HG03045 (cell line): Measurements from ENCODE around the gene NT5M.

Experiments used
- ATAC-seq: cut with Tn5 transposase; IDR thresholded peaks from one replicate; pipeline ENCODE4 v1.9.1; 2021; ENCODE audit warnings: mild to moderate bottlenecking, moderate library complexity; ENCODE audit not compliant: unreplicated experiment

The NT5M gene

DNA sequence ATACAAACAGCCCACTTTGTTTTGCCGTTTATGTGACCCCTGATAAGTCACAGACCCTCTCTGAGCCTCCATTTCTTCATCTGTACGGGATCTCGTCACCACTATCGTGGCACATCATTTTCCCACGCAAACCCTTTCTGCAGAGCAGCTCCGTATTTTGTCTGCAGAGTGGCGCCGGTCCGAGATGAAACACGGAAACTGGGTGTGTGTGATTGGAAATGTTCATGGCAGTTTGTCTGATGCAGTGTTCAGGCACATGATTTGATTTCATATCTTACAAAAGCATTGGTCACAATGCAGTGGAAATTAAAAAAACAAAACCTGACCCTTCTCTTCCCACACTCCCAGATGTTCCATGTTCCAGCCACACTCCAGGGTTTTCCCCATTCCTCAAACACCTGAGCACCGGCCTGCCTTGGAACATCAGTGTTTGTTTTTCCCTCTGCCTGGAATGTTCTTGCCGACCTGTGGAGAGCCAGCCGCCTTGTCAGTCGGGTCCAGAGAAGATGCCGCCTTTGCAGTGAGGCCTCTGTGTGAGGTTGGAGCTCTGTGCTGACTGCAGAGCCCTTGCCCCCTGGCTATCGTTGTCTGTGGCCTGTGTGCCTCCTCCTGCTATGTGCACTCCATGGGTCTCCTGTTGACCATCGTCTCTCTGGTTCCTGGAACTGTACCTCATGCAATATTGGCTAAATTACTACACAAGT, 39.2 kb downstream of the NT5M start:
- ATAC-seq, result no peak

DNA sequence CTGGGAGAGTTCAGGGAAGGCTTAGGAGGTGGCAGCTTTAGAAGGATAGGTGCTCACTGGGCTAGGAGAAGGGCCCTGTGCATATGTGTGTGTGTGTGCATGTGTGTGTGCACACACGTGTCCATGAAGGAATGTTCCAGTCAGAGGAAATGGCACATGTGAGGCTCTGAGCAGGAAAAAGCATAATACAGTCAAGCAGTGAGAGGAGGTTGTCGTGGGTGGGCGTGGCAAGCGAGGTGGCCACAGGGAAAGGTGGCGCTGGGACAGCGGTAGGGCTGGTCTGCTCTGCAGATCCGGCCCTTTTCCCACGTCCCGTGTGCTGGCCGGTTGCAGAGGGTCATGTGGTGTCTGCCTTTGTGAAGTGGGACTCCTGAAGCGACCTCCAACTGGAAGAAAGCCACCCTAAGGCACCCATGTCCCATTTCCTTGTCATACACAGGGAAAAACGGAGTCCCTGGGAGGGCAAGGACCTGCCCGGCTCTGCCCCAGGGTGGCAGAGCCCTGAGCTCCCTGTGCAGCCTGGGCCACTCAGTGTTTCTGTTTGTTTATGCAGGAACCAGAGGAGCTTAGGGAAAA, 40.1 kb downstream of the NT5M start:
- ATAC-seq, result no peak

DNA sequence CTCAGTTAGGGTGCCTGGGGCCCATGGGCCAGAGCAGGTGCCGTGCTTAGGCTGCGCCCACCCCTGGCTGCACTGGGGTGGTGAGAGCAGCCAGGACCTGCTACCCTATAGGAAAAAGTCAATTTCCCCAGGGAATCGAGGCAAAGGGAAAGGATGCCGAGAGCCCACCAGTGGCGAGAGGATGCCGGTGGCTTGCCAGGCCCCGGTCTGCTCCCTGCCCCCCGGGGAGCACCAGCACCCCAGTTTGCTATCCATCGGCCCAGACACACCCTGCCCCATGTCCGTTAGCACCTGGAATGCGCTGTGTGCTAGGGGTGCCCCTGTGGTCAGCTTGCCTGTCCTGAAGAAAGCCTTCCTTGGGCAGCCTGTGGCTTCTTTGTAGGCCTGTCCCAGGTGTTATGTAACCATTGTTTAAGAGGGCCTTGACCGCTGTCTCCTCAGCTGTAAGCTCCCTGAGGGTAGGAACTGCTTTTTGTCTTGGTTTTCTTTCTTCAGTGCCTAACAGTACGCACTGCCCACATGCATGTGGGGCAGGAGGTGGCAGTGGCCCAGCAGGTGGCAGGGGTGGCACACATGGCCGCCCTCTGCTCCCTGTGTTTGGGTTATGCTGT, 40.8 kb downstream of the NT5M start:
- no peak for ATAC-seq

DNA sequence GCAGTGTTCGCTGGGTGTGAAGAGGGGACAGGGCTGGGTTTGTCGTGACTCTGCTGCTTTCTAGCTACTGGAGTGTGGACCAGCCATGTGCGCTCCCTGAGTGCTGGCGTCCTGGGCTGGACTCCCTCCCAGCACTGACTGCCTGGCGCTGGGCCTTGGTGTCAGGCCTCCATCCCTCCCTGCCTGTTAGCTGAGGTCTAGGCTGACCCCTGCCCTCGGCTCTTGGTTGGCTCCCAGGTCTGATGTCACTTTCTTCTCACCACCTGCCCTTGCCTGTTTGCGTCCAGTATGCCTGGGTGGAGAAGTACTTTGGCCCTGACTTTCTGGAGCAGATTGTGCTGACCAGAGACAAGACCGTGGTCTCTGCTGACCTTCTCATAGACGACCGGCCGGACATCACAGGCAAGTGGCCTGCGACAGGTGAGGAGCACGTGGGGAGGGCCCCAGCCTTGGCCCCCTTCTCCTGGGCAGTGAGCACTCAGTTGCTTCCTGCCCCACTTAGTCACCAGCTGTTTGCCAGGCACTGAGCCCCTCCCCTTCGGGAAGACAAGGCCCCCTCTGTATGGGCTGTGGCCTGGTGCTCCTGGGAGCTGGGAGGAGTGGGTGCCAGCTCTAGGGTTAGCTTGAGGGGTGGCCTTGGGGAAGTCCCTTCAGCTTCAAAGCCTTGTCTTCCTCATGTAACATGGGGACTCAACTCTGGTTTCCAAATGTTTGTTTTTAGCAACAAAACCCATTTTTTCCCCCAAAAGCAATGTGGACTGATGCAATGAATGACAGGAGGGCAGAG, 41.5 kb downstream of the NT5M start:
- ATAC-seq, result no peak

DNA sequence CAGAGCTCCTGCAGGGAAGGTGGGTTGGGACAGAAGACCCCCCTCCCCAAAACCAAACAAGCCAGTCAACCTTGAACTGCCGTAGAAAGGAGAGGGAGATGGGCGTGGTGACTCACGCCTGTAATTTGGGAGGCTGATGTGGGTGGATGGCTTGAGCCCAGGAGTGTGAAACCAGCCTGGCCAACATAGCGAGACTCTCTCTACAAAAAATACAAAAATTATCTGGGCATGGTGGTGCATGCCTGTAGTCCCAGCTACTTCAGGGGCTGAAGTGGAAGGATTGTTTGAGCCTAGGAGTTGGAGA, 42.1 kb downstream of the NT5M start:
- no peak for ATAC-seq

DNA sequence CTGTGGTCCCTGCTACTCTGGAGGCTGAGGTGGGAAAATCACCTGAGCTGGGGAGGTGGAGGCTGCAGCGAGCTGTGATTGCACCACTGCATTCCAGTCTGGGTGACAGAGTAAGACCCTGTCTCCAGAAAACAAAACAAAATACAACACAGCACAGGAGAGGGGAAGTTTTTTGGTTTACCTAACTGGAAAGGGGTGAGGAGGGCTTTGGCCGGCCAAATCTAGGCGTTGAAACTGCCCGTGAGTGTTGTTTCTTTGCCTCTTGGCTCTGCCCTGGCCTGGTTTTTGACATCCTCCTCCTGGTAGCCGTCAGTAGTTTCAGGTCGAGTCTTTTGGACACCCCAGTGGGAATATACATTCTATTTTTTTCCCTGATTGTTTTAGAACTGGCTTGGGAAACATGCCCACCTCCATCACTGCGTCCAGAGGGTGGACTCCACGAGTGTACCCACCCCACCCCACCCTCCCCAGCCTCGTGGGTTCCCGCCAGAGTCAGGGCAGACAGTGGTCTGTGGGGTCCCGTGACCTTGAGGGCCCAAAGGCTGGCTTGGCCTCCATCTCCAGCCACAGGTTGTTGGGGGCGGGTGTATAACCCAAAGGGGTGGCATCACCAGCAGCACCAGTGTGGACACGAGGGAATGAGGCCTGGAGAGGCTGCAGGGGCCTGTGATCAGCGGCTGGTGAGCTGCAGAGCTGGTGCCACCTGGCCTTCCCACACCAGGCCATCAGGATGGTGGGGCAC, 42.7 kb downstream of the NT5M start:
- ATAC-seq, result no peak

DNA sequence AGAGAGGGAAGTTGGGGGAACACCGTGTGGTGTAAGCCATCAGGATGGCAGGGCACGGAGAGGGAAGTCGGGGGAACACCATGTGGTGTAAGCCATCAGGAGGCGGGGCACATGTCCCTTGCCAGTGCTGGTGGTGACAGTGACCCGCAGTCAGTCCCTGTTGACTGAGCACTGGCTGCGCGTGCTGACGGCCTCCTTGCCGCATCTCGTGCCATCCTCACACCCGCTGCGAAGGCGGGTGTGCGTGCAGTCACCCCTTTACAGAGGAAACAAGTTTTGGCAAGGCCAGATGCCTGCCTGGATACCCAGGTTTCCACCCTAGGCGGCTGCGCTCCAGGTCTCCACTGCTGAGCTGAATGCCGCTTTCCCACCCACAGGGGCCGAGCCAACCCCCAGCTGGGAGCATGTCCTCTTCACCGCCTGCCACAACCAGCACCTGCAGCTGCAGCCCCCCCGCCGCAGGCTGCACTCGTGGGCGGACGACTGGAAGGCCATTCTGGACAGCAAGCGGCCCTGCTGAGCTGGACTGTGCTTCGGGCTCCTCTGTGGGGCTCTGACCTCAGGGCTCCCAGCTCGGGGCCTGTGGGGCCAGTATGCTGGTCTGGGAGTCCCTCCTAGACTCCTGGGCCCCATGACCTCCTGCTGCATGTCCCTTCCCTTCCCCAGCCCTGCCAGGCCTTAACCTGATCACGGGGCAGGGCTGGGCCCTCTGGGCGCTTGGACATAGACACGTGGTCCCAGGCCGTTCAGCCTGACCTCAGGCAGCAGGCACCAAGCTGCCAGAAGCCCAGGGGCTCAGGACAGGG, 43.5 kb downstream of the NT5M start:
- ATAC-seq, result no peak

DNA sequence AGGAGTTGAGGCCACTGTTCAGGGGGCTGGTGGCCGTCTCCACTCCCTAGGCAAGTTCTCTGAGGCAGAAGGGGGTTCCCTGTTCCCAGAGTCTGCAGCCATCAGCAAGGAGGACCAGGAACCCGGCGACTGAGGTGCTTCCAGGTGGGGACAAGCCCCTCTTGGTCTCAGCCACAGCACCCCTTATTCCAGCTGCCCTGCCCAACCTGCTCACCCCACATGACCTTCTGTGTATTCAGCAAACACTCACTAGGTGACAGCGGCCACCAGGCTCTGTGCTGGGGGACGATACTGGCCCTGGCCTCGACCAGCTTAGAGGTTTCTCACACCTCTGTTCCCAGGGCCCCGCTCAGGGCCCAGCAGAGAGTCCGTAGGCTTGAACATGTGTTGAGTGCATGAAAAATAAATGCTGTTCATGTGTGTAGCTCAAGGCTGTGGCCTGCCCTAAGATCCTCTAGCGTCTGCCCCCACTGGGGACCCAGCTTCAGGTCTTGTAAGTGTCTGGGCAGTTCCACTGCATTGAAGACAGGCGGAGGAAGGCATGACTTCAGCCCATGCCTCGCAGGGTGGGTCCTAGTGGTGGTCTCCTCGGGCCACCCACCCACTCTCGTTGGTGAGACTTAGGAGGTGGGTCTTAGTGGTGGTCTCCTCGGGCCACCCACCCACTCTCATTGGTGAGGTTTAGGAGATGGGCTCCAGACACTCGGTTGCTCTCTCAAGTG, 44.2 kb downstream of the NT5M start:
- ATAC-seq, result no peak

DNA sequence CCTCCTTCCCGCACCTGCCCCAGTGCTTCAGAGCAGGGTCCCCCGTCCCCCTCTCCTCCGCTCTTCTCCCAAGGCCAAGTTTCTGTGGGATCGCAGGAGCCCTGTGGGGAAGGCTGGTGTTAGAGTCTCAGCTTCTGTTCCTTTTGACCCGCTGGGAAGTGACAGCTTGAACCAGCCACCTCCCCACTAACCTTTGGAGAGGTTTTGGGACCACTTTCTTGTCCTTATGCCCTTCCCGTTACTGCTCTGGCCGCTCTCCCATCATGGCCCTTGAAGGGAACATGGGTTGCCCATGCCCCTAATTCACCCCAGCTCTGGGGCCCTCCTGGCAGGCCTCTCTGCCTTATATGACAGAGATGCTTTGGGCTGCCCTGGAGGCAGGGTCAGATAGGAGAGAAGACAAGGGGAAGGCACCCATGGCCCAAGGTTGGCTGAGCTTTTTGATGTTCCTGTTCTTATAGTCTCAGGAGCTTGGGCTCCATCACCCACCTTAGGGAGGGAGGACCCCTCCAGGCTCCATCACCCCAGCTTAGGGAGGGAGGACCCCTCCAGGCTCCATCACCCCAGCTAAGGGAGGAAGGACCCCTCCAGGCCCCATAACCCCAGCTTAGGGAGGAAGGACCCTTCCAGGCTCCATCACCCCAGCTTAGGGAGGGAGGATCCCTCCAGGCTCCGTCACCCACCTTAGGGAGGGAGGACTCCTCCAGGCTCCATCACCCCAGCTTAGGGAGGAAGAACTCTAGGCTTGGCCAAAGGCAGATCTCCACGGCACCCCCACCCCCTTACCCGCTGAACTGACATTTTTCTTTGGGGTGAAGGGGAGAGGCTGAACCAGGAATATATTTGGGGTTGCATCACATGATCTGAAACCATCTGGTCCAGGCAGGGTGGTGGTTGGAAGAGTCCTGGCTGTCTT, 45.0 kb downstream of the NT5M start:
- ATAC-seq, result no peak

DNA sequence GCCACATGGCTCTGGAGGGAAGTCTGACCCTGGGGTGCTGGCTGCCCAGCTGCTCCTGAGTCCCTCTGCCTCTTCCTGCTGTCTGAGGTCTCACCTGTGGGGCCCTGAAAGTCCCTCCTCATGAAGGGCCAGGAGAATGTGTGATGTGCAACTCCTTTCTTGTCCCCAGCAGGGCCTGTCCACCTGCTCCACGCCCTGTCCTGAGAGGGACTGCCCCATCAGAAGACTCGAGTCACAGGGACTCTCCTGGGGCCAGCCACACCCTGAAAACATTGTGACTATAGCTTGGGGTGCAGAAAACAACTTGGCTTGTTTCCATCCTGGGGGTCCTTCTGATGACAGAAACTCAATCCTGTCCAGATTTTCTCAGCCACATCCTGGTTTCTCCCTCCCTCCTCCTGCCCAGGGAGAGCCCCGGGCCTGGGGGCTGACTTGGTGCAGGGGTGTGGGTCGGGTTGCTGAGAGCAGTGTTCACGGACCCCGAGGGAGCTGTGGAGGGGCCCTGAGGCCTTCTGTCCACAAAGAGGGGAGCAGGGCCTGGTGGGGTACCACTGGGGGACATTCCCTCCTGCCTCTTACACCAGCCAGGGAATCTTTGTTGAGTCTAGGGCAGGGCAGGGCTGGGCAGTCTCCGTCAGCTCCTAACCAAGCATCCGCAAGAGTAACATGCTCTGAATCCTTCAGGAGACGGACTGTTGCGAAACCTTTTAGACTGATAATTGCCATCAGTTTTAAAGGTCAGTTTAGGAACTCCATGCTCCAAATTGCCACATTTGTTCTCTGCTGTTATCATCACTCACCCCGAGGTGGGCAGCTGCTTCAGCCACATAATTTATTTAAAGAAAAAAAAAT, 45.9 kb downstream of the NT5M start:
- no peak for ATAC-seq

DNA sequence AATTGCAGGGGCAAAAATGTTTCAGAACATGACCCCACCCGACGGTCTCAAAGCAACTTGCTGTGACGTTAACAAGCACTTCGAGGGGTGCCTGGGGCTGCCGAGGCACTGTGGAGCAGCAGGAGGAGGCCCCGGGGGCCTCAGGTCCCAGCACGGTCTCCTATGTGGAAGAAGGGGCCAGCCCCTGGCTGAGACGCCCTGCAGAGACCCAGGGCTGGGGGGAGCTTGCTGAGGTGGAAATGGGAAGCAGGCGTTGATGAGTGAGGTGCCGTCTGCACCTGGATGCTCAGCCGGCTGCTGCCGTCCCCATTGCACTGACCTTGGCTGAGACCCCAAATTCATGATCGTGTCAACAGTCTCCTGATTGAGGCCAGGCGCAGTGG, 46.5 kb downstream of the NT5M start:
- ATAC-seq, result no peak

DNA sequence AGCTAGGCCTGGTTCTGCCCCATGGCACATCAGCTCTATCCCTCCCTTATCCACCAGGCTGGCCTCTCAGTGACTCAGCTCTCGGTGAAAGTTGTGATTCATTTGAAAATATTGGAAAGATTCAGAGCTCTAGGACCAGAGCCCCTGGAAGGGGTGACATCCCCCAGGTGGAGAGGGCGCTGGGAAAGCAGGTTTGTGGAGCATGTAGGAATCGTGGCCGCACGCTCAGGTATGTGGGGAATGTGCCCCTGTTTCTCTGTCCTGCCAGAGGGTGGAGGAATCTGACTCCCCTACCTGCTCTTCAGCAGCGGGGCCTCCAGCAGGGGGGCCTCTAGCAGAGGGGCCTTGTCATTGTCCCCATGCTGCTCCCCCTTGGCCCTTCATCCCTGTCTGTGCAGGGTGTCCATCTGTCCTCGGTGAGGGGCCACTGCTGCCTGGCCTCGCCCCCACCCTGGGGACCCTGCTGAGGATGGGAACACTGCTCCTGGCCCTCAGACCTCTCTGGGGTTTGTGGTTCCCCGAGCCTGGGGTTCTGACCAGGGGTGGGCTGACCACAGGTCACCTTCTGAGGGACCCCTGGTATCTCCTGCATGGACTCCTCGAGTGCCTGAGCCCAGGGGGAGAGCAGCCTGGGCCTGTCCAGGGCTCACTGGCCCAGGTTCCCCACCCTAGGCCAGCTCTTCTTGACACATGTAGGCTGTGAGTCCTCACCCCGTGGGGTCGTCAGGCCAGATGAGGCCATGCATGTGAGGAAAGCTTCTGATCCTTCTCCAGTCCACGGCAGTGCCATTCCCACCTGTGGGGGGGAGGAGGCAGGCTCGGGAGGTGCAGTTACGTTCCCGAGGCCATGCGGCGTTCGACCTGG, 47.5 kb downstream of the NT5M start:
- ATAC-seq, result no peak

DNA sequence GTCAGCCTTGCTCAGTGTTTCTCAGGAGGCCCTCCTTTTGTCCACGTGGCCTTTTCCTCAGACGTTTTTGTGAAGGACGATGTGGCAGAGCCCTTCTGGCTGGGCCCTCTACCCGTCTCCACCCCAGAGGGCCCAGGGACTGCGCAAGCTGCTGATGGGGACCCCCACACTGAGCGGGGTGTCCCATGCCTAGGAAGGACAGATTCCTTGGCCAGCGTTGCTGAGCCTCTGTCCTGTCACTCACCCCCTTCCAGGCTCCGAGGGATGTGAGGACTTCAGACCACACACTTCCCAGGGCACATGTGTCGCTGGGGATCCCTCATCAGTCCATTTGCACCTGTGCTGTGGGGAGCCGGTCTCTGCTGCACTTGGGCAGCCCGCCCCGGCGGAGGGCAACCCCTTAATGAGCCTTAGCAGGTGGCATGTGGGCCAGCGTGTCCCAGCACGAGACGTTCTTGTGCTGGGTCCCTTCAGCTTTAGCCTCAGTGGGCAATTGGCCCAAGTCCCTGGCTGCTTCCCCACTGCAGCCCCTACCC, 48.3 kb downstream of the NT5M start:
- ATAC-seq, result no peak

DNA sequence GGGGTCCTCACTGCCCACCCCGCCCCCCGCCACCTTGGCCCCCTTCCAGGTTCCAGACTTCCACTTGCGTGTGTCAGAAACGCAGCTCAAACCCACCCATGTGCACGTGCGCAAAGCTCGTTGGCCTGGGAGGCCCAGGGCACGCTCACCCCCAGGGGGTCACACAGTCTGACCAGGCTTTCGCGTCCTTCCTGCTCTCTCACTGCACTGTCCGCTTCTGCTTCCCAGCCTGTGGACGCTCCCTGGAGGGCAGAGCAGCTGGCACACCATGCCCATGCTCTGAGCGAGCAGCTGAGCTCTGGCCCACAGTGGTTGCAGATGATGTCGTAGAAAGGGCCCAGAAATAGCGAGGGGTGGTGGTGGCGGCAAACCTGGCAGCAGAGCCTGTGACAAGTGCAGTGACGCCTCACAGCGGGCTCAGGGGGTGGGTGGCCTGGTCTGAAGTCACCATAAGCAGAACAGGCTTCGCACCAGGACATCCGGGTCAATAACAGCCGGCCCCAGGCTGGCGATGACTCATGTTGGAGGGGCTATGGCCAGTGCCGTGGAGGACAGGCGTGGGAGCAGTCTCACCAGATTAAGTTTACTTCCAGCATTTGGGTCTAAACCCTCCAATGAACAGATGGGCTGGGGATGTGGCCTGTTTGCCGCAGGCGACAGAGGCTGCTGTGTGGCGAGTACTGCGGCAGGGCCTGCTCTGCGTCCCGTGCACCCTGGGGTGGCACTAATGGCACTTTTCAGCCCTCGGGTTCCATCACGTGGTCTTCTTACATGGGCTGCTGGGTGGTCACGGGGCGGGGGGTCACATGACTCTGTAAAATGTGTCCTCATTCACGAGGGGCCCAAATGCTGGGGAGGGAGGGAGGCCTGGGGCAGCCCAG, 49.0 kb downstream of the NT5M start:
- no peak for ATAC-seq

DNA sequence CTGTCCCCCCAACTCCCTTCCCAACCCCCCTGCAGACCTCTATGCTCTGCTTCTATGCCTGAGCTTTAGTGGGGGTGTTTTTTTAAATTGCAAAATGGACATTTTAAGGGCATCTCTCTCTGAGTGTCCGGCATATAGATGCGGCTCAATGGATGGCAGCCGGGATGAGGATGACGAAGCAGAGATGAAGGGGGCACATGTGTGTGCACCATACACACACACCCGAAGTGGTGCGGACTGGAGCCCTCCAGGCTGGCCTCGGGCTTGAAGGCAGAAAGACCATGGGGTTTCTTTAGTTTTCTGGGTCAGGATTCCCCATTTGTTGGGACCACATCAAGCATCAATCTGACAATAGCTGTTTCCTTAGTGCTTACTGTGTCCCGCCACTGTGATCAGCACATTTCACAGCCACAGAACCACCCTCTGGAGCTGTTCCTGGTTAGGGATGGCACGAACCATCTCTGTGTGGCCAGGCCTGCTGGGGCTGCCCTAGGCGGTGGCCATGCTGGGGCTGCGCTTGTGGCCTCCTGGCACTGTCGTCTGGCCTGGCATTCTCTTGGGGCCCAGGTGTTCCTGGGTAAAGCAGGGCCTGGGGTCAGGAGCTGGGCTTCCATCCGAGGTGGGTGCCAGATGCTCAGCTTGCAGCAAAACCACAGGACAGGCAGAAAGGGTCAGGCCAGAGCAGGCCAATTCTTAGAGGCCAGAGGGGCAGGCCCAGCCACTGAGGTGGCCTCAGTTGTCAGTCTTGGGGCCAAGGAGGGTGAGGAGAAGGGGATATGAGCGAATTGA, 49.9 kb downstream of the NT5M start:
- ATAC-seq, result no peak
